8988T (cell line): Measurements from ENCODE around the gene SH3RF3.
A peak's percentile ranks its signal among the peaks of the same experiment; 100 is the strongest.

Experiments used
- DNase-seq: peaks from one replicate; pipeline ENCODE4 v3.0.0; 2011

The SH3RF3 gene

DNA sequence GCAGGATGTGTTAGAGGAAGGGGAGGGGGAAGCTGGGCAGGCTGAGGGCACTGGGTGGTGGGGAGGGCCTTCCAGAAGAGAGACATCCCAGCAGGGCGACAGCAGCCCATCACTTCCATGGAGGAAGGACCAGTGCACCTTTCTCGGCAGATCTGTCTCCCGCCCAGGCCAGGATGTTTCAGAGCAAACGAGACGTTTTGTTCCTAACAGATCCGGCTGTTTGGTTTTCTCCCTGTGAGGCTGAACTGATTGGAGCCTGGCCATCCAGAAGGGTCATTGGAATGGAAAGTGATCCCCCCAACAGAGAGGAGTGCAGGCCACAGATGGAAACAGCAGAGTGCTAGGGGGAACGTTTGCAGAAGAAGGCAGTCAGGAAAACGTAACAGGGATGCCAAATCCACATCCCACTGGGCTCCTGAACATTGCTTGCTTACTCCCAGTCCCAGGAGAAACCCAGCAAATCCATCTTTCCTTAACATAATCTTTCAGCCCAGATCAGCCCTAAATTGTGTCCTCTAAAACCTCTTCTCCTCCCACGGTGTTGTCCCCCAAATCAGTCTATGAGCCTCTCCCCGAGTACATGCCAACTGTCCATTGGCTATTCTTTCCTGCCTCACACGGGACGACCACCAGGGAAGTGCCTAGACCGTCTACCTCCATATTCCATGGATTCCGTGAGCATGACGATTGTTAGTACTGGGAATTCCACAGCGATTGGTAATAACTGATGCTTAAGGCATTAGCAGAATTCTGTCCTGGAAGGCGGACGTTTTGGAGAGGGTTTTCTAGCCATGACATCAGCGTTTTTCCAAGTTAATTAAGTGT is 357.9 kb downstream of the SH3RF3 start:
- DNase-seq = peak; percentile 83

DNA sequence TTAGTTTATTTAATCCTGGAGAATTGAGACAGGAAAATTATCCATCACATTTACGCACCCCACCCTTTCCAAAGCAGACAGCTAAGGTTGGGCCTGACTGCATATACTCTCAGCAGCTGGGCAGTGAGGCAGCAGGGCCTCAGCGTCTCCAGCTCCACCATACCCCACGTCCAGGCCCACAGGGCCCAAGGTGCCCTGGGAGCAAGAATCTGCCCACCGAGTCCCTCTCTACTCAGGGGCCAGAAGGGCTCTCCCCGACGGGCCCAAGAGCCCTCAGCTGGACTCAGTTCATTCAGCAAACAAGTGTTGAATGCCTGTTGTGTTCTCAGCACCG is 358.5 kb downstream of the SH3RF3 start:
- no peak for DNase-seq

DNA sequence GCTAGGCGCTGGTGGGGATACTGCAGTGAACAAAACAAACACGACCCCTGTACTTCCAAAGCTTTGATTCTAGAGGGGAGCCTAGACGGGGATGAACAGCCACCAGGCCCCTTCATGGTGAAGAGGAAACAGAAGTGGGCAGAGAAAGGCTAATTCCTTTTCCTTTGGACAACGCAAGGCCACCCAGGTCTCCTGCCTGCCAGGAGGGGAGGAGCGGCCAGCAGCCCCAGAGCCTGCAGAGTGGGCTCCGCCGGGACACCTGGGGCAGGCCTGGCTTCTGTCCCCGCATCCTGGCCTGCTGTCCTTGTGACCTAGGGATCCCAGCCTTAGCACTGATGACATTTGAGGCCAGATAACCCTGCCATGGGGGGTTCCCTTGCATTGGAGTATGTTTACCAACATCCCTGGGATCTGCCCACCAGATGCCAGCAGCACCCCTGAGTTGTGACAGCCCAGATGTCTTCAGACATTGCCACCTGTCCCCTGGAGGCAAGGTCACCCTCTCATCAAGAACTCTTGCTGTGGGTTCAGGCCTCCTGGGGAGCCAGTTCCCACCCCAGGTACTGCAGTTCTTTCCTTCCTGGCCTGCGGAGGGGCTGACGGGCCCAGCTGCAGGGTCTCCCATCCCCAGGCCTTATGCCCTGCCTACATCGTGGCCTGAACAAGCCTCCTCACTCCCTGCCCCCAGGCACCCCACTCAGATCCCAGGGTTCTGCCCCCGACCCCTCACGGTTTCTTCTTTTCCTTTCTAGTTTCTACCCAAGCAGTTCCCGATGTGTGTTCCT is 359.1 kb downstream of the SH3RF3 start:
- DNase-seq = no peak

DNA sequence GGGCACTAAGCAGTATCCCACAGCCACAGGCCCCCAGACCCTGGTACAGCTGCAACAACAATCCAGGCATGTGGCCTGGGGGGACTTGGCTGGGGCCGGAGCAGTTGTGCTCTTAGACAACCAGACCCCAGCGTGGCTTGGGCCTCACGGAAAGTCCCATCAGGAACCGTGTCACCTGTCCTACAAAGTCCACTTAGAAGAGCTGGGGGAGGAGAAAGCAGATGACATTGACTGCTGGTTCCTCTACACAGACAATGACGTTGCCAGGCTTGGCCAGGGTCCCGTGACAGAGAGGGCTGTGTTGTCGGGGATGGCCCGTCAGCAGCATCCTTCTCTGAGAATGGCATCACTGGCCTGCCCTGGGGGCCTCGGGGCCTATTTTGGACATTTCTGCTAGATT is 360.3 kb downstream of the SH3RF3 start:
- DNase-seq = no peak

DNA sequence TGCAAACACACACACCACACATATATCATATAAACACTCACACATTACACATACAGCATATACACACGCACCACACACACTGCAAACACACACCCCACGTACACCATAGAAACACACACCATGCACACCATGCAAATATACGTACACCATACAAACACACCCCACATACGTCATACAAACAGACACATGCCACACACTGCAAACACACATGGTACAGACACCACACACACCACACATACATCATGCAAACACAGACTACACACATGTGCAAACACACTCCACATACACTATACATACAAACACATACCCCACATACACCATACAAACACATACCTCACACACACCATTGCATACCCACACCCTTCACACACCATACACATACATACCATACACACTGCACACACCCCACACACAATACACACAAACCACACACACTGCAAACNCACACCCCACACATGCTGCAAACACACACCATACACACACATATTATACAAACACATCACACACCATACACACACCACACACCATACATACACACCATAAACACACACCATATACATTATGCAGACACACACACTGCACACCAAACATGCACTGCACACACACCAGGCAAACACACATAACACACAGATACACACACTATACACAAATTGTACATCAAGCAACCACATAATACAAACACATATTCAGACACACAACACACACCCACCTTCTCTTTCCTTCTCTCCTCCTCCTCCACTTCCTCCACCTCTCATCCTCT is 364.4 kb downstream of the SH3RF3 start:
- DNase-seq = no peak

DNA sequence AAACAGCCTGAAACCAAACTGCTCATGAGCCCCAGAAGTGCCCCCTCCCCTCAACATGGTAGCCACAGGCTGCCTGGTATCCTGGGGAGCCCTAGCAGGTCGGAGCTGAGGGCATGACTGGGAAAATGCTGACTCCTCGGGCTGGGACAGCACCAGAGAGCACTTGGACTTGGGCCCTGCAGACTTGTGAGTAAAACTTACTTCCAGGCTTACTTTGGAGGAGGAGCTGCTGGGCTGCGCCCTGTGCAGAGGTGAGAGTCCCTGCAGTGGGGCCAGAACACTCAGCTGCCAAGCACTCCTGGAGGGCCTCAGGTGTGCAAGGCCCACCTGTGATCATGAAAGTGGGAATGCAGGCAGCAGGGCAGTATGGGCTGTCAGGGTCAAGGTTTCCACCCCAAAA is 365.3 kb downstream of the SH3RF3 start:
- no peak for DNase-seq

DNA sequence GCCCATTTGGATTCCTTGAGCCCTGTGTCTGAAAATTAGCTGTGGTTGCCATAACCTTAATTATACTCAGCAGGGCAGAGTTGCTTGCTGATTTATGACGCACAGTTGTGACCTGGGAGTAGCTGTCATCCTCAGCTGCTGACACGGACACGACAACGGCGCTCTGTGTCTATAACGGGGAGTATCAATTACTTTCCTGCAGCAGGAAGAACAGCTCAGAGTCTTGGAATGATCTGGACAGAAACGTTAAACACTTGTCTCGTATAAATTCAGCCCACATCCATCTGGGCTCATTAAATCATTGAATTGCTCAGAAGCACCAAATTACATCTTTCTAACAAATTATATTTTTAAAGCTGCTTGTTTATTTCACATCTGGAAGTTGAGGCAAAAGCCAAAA is 368.5 kb downstream of the SH3RF3 start:
- no peak for DNase-seq

DNA sequence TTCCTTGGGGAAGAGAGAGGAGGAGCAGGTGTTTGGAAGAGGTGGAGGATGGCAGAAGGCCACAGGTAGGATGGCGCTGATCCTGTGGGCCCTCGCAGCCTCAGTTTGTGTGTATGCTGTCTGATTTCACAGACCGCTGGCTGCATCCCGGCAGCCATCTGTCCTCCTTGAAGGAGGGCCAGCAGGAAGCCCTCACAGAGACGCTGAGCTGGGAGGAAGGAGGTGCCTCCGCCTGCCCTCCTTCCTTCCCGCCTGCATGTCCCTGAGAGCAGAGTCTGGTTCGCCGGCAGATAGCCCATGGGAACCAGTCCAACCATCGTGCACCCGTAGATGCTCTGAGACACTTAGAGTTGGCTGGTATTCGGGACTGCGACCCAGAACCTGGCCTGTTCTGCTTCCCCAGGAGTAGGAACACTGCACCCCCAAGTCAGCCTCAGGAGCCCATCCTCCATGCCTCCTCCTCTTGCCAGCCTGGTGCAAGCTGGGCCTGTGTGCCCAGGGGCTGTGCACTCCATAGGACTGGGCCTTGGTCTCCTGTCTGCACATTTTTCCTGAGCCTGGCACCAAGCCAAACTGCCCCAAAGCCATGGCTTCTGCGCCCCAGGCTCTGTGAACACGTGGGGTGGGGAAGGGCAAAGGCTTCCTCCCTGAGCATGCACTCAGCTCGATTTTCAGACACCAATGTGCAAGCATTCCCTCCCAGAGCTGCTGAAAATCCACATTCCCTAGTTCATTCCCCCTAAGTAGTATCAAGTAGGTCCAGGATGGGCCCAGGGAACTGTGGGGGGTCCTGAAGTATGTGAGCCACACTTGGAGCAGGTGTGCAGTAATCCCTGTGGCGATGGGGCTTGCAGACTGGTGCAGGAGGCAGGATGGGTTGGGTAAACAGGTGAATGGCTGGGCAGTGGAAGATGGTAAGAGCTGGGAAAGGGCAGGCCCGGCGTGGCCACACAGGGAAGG is 369.2 kb downstream of the SH3RF3 start:
- no peak for DNase-seq

DNA sequence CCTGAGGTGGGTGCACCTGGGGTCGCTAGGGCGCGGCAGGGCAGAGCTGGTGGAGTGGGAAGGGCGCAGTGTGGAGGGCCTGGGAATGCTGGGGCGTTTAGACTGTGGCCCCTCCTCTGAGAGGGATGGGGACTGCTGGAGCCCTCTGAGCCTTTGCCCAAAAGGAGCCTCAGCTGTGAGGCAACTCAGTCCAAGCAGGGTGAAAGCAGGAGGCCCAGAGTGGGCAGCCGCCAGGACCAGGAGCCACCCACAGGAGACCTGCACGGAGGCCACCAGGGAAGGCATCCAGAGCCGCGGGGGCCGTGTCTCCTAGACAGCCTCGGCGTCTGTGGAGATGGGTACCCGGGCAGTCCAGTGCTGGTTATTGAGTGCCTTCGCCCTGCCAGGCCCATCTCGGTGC is 369.9 kb downstream of the SH3RF3 start:
- DNase-seq = no peak

DNA sequence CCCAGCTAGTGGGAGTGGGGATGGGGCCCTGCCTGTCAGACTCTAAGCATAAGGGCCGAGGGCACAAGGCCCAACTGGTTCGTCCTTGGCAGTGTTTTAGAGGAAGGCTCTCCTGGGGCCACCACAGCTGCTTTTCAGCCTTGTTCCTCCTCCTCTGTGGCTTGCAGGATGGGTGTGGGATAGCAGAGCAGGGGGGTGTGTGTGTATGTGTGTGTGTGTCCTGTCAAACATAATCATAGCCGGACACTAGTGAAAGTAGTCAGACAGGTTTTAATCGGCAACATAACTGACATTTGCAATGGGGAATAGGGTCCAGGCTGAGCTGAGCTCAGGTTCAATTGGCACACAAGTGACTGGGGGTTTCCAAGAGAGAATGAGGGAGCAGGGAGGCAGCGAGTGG is 370.6 kb downstream of the SH3RF3 start:
- no peak for DNase-seq

DNA sequence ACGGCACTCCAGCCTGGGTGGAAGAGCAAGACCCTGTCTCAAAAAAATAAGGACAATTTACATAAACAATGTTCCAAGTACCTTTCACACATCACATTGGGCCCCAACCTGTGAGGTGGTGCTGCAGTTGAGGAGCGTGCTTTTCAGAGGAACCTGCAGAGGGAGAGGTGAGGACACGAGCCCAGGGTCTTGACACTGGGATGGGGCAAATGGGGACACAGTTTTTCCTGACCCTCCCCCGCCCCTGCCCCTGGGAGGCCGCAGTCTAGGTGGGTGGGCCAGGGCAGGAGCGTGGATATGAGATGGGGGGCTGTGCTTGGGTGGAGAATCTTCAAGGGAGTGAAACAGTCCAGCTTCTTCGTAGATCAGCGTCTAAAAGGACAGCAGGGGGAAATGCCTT is 371.9 kb downstream of the SH3RF3 start:
- DNase-seq = no peak

DNA sequence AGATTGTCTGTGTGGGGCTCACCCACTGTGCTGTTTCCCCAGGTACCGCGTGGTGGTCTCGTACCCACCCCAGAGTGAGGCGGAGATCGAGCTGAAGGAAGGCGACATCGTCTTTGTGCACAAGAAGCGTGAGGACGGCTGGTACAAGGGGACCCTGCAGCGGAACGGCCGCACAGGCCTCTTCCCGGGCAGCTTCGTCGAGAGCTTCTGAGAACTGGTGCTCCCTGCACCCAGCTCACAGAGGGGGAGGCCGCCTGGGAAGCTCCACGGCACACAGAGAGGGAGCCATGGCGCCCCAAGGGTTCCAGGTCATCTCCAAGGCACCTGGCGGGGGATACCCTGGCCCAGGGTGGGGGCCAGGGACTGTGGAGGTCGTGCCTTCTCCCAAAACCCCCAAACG is 372.5 kb downstream of the SH3RF3 start:
- DNase-seq = no peak

DNA sequence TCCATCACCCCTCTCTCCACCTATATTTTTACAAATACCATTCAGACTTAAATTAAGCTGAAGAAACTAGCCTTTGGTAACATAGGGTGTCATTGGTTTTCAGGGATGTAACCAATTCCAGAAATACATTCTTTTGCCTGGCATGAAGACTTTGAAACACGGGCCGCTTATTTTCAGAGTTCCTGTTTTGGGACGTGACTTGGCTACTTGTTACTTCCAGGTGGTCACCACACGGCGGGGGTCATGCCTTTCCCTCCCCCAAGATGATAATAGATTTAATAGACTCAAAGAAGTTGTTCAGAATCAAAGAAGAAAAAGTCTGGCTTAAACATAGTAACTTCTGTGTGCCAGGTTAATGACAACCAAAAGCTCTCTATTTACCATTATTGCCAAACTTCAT is 374.2 kb downstream of the SH3RF3 start:
- DNase-seq = no peak

DNA sequence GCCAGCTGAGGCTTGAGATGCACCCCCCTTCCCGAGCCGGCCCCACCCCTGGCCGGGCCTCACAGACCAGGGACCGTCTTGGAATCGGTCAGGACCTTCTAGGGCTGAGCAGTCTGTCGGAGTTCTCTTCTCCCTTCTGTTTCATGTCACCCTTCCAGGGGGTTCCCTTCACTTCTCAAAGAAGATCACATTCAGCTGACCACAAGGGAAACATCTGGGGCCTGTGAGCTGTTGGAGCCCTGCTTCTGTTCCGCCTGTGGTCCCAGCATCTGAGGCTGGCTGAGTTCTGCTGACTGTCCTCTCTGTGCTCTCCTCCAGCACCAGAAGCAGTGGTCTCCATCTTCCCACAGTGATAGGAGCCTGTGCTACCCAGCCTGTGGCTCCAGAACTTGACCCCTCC is 378.2 kb downstream of the SH3RF3 start:
- no peak for DNase-seq

DNA sequence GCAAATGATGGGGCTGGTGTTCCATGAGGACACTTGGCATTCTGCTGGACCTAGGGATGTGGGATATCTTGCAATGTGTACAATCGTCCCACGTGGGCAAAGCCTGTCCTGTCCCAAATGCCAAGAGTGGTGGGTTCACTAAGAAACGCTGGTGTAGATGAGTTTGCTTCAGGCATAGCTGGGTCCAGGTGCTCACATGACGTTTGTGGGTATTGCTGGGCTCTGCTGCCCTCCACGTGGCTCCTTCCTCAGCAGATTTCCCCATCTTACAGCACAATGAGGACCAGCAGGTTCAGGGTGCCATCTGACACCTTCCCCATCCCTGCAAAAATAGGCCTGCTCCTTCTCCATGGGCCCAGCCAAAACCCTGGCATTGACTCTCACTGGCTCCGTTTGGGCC is 378.8 kb downstream of the SH3RF3 start:
- DNase-seq = no peak

DNA sequence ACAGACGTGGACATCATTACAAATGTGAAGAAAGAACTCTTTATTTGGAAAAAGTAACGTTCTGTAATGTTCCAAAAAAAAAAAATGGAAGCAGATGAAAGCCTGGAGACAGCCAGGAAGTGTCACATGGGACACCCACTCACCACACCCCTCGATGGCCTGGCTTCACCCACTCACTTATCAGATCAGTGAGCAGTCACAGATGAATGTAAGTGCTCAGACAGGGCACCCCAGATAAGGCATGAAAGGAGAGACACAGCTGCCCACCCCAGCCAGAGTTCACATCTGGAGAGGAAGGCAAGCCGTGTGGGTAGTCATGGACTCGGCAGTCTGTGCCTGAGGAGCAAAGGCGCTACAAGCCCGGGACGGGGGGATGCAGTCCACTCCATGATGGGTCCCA is 379.6 kb downstream of the SH3RF3 start:
- no peak for DNase-seq

DNA sequence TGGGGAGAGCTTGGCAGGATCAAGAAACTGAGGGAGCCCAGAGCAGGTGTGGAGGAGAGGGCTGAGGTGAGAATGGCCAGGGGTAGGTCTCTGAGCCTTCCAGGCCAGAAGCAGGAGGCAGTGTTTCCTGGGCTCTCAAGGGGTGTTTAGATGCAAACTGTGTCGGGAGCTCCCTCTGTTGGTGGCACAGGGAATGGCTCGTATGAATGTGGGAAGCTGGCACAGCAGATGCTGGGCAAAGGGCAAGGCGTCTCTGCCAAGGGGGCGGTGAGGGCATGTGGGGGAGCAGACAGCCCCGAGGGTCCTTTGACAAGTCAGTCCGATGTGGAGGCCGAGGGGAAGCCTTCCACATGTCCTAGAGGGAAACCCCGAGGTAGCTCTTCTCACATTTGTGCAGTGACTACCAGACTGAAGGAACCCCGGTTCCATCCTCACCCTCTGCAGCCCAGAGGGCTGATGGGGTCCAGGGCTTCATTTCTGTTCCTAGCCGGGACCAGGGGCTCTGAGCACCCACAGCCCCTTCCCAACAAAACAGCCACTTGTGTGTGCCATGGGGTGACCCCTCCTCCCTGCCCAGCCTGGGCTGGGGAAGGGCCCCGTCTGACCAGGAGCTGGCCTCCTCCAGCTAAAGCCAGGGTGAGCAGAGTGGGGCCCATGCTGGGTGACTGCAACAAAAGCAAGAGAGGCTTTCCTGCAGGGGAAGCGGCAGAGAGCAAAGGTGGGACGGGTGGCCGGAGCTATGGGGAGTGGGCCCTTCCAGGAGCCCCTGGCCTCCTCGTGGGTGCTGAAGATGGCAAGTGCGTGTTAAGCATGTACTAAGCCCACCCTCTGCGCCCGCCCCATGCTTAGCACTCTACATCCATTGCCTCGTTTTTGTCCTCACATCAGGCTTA is 381.4 kb downstream of the SH3RF3 start:
- peak; percentile 92 for DNase-seq

DNA sequence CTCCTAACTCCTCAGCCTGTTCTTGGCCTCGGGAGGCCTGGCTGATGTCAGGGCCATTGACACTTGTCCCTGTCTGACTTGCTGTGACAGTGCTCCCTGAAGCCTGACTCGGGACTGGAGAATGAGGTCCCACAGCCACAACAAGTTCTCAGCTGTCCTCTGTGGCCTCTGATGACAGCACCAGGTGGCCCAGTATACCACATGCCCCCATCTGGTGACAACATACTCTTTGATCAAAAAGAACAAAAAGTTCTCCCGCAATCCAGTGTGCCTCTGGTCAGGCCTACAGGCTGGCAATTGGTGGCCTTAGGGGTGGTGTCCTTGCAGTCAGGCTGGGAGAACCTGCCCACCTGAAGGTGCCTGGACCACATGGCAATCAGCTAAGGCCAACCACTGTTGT is 382.2 kb downstream of the SH3RF3 start:
- no peak for DNase-seq

DNA sequence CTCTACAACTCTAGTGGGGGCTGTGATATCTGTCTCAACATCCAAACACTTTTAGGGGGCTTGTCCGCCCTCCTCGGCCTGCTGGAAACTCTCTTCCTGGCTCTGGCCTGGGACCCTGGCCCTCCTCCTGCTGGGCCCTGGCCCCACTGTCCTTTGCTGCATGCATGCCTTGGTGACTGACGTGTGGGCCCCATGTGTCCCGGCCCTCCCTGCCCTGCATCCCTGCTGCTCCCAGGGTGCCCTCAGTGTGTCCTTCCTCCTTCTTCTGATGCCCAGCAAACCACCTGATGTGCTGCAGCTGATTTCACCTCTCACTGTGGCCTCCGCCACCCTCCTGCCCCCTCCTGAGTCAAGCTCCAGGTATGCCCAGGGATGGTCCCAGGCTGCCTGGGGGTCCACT is 383.1 kb downstream of the SH3RF3 start:
- no peak for DNase-seq

DNA sequence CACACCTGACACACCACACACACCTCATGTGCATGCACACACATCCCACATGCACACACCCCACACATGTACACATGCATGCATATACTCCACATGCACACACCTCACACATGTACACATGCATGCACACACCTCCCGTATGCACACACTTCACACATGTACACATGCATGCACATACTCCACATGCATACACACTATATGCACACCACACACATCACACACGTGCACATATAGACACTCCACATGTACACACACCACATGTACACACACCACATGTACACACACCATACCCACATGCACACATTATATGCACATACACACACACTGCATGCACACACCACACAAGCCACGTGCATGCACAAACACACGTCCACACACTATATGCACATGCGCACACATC is 384.2 kb downstream of the SH3RF3 start:
- DNase-seq = no peak

DNA sequence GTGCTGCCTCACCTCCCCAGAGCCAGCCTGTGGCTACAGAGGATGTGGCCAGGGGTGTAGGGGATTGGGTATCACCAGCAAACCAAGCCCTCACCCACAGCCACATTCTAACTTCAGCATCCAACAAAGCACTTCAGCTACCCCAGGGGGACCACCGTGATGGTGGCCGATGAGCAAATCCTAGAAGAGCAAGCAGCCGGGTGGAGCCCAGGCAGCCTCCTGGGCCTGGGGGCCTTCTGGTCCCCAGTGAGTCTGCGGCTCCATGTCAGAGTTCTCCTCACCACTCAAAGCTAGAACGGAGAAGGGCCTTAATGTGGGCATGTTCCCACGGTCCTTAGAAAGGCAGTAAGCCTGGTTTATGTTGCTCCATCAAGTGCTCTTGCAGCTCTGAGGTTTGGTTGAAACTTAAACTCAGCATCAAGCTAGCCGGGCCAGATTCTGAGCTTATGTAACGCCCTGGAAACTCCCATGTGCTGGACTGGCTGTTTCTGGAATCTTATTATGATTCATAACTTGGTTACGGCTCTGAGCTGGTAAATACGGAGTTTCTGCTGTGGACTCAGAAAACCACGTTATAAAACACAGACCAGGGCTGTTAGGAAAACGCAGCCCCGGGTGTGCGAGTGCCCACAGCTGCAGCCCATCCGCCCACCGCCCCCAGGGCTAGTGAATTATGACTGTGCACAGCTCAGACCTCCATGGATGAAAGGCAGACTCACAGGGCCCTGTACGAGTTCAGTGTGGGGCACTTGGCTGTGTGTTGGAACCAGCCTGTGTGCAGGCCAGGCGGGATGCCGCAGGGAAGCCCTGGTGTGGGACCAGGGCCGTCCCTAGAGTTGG is 385.0 kb downstream of the SH3RF3 start:
- no peak for DNase-seq
